Measurements from ENCODE around the gene DEGS1. TPM values are rescaled to one million over a fixed set of nuclear protein-coding genes. Genes with fewer than 3 reads are reported as not detected.

Gene DEGS1
- total RNA-seq, 1 experiment from 2014 or later: 92.2 TPM

Other genes starting within 250 kb of the DEGS1 start
- gene FBXO28, start 69.1 kb upstream of the DEGS1 start, total RNA-seq (2014; rRNA removed; shearing (Covaris generic)): 21.2 and 25.3 TPM in 2 replicates
- gene NVL, start 146.9 kb downstream of the DEGS1 start, total RNA-seq (2014; rRNA removed; shearing (Covaris generic)): 35.9 and 49.3 TPM in 2 replicates
- gene CNIH4, start 173.6 kb downstream of the DEGS1 start, total RNA-seq (2014; rRNA removed; shearing (Covaris generic)): 71.5 and 87.5 TPM in 2 replicates

Data from SJCRH30 (cell line).